CD4-positive, alpha-beta T cell (primary cell): ENCODE measurements around the gene MYCBP2. TPM values are rescaled to one million over a fixed set of nuclear protein-coding genes. Genes with fewer than 3 reads are reported as not detected.

Source experiments
- ATAC-seq: fragments of 200-7000 bp; cut with Tn5 transposase; one replicate; pipeline ENCODE4 v1.10.0; 2022; ENCODE audit warnings: mild to moderate bottlenecking; ENCODE audit not compliant: poor library complexity
- CTCF ChIA-PET: fragments of 350-600 bp; sonication (Branson Sonifier 250); formaldehyde crosslinking; loops from one replicate; lab custom pipeline; 2021; ENCODE audit warnings: antibody characterized with exemption, inconsistent platforms; lab: Charles Lee
- POLR2A ChIA-PET: fragments of 350-600 bp; sonication (Branson Sonifier 250); formaldehyde crosslinking; loops from one replicate; lab custom pipeline; 2021; ENCODE audit warnings: antibody characterized with exemption, inconsistent platforms; lab: Charles Lee
- DNase-seq, 14 experiments: peaks; one replicate each; pipeline ENCODE4 v3.0.0-alpha.2; 2013 to 2020; ENCODE audit warnings: mixed read lengths in 2 of 14
- H3K27ac ChIP-seq, 2 donors: one replicate each; pipeline versions ENCODE4 v1.5.1 to v1.7.0; 2013; ENCODE audit warnings: low read length in 2 of 2, low read depth in 1 of 2, mild to moderate bottlenecking in 1 of 2
- H3K27me3 ChIP-seq, 2 experiments: 1 replicate in 1 of 2; 2 replicates in 1 of 2; pipeline versions ENCODE4 v1.6.1 to v1.7.0; 2013; ENCODE audit warnings: low read length in 2 of 2, control low read depth in 1 of 2, mild to moderate bottlenecking in 1 of 2, moderate library complexity in 1 of 2; ENCODE audit not compliant: insufficient read depth in 2 of 2, control insufficient read depth in 1 of 2
- H3K36me3 ChIP-seq: one replicate; pipeline ENCODE4 v1.6.1; 2013; ENCODE audit warnings: low read length, control low read depth; ENCODE audit not compliant: insufficient read depth
- H3K4me1 ChIP-seq: one replicate; pipeline ENCODE4 v1.6.1; 2013; ENCODE audit warnings: low read length, control low read depth; ENCODE audit not compliant: insufficient read depth
- H3K4me3 ChIP-seq: one replicate; pipeline ENCODE4 v1.5.1; 2013; ENCODE audit warnings: mild to moderate bottlenecking, low read length, moderate library complexity
- H3K9me3 ChIP-seq, 2 experiments: 1 replicate in 1 of 2; 2 replicates in 1 of 2; pipeline versions ENCODE4 v1.6.1 to v1.7.0; 2013; ENCODE audit warnings: low read length in 2 of 2, mild to moderate bottlenecking in 2 of 2, control low read depth in 1 of 2, moderate library complexity in 1 of 2; ENCODE audit not compliant: control insufficient read depth in 1 of 2, insufficient read depth in 1 of 2
- H3K27ac Mint-ChIP-seq: one replicate; pipeline ENCODE4 v1.8.0; 2020; ENCODE audit warnings: mixed read lengths
- H3K27me3 Mint-ChIP-seq: one replicate; pipeline ENCODE4 v1.8.0; 2021; ENCODE audit warnings: mixed read lengths
- H3K36me3 Mint-ChIP-seq: one replicate; pipeline ENCODE4 v1.8.0; 2021; ENCODE audit warnings: low read depth, mixed read lengths
- H3K4me1 Mint-ChIP-seq: one replicate; pipeline ENCODE4 v1.8.0; 2021; ENCODE audit warnings: low read depth, mixed read lengths
- H3K4me3 Mint-ChIP-seq: one replicate; pipeline ENCODE4 v1.8.0; 2020; ENCODE audit warnings: mild to moderate bottlenecking, mixed read lengths
- H3K9me3 Mint-ChIP-seq: one replicate; pipeline ENCODE4 v1.8.0; 2020; ENCODE audit warnings: mixed read lengths
- intact Hi-C, 2 experiments: fragments of 100-400 bp; cut with DNase I in 1 of 2; cut with micrococcal nuclease in 1 of 2; formaldehyde crosslinking; loops; one replicate each; pipeline versions ENCODE4 v1.15.1 to v1.9.0; 2023 to 2025; cut with DNase I, micrococcal nuclease
- polyA plus RNA-seq, 2 donors: library from polyadenylated mRNA; unstranded; fragments of 120-200 nt; gene quantifications; one replicate each; pipeline ENCODE4 v1.2.1, GENCODE V29; 2013
- total RNA-seq, 174 experiments: library from RNA in 2 of 174; stranded (reverse) in 2 of 174; gene quantifications; one replicate each; pipeline ENCODE4 v1.2.3 and lab custom pipeline; 2021 to 2026
- TF ChIP-seq, protein P1 (sequence below): fragments of 200-600 bp; IDR thresholded peaks from one replicate; pipeline ENCODE4 v1.8.0; 2022; ENCODE audit warnings: antibody characterized with exemption, mild to moderate bottlenecking

Gene MYCBP2, protein sequence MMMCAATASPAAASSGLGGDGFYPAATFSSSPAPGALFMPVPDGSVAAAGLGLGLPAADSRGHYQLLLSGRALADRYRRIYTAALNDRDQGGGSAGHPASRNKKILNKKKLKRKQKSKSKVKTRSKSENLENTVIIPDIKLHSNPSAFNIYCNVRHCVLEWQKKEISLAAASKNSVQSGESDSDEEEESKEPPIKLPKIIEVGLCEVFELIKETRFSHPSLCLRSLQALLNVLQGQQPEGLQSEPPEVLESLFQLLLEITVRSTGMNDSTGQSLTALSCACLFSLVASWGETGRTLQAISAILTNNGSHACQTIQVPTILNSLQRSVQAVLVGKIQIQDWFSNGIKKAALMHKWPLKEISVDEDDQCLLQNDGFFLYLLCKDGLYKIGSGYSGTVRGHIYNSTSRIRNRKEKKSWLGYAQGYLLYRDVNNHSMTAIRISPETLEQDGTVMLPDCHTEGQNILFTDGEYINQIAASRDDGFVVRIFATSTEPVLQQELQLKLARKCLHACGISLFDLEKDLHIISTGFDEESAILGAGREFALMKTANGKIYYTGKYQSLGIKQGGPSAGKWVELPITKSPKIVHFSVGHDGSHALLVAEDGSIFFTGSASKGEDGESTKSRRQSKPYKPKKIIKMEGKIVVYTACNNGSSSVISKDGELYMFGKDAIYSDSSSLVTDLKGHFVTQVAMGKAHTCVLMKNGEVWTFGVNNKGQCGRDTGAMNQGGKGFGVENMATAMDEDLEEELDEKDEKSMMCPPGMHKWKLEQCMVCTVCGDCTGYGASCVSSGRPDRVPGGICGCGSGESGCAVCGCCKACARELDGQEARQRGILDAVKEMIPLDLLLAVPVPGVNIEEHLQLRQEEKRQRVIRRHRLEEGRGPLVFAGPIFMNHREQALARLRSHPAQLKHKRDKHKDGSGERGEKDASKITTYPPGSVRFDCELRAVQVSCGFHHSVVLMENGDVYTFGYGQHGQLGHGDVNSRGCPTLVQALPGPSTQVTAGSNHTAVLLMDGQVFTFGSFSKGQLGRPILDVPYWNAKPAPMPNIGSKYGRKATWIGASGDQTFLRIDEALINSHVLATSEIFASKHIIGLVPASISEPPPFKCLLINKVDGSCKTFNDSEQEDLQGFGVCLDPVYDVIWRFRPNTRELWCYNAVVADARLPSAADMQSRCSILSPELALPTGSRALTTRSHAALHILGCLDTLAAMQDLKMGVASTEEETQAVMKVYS (N-terminal part only)
- total RNA-seq (100 to 1,000 TPM; 116 to 119 TPM), total RNA-seq (lab: John Stamatoyannopoulos, UW) (171 to 760 (median 401) reads per million in 172 experiments)
- polyA plus RNA-seq (2013, experiment 1 of 2), result 152 TPM
- polyA plus RNA-seq (2013, experiment 2 of 2), result 132 TPM

GRCh38 chr13:77326905-77327604, at the start of gene MYCBP2:
Gene MYCBP2, minus strand, starts transcription at chr13:77327094. Its CDS starts 319 bp downstream, at chr13:77326775.
- Histone ChIP-seq H3K36me3 (no peaks in the 10 kb centered on the region), H3K4me3 (peak within 1 kb of the TSS; percentile 89), H3K9me3 (no peaks in the 10 kb centered on the region), H3K4me1 (peaks cover 18% of the 10 kb centered on the region), H3K27me3 (no peaks in the 10 kb centered on the region), H3K27ac (peak within 1 kb of the TSS; percentile 62 to 85)
- ChIA-PET CTCF (interaction anchor here (0.6 to 4.4 kb wide), 4 partner anchors 9 to 151 kb away, joined by 3 to 30 read pairs (median 4); no protein-coding TSS in a partner anchor), POLR2A (interaction anchor here (0.8 to 4.9 kb wide), 22 partner anchors 8 to 1566 kb away, joined by 3 to 53 read pairs (median 5); partner anchors contain the start of genes CLN5, FBXL3 and SLAIN1)
- intact Hi-C loops, result loop anchor here (2.0 to 10.0 kb wide), 12 partner anchors 35 to 1782 kb away; partner anchors contain the start of genes CLN5 (in 2 of the 2), FBXL3 (in 2 of the 2), OBI1 (in 1 of the 2) and SLAIN1 (in 1 of the 2)
- H3K4me1 Mint-ChIP-seq, result peaks cover 81% of the 10 kb centered on the region
- H3K36me3 Mint-ChIP-seq, result peaks cover 32% of the 10 kb centered on the region
- TF ChIP-seq, protein P1, sequence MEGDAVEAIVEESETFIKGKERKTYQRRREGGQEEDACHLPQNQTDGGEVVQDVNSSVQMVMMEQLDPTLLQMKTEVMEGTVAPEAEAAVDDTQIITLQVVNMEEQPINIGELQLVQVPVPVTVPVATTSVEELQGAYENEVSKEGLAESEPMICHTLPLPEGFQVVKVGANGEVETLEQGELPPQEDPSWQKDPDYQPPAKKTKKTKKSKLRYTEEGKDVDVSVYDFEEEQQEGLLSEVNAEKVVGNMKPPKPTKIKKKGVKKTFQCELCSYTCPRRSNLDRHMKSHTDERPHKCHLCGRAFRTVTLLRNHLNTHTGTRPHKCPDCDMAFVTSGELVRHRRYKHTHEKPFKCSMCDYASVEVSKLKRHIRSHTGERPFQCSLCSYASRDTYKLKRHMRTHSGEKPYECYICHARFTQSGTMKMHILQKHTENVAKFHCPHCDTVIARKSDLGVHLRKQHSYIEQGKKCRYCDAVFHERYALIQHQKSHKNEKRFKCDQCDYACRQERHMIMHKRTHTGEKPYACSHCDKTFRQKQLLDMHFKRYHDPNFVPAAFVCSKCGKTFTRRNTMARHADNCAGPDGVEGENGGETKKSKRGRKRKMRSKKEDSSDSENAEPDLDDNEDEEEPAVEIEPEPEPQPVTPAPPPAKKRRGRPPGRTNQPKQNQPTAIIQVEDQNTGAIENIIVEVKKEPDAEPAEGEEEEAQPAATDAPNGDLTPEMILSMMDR, result no peak
- peak; percentile 96 to 99 (median 97) for DNase-seq
- peak; percentile 66 for ATAC-seq
- H3K9me3 Mint-ChIP-seq, result no peaks in the 10 kb centered on the region
- no peaks in the 10 kb centered on the region for H3K27me3 Mint-ChIP-seq
- peak within 1 kb of the TSS; percentile 98 for H3K4me3 Mint-ChIP-seq
- peak within 1 kb of the TSS; percentile 91 for H3K27ac Mint-ChIP-seq

DNA sequence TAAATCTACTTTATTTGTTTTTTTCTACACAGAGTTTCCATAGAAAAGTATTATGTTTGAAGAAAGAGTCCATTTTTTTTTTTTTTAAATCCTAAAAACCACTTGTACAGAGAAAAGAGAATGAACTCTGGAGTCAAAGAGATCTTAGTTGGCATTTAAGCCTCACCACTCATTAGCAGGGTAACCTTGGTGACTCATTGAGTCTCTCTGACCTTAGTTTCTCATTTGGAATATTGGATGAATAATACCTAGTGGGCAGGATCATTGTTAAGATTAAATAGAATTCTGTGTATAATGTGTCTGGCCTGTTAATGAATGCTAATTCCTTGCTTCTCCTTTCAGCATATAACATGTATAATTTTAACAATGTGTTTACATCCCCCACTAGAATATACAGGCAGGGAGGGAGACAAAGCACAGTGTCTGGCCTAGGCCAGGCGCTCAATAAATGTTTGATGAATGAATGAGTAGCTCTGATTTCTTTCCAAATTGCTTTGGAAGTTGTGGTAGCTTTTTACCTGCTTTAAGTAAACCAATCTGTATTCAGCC, 48.7 kb upstream of the MYCBP2 start:
- no peak overlapping the region for H3K4me3 Mint-ChIP-seq
- H3K9me3 Mint-ChIP-seq, result no peaks in the 10 kb centered on the region
- H3K36me3 Mint-ChIP-seq, result no peaks in the 10 kb centered on the region
- TF ChIP-seq, protein P1, result no peak
- no peaks in the 10 kb centered on the region for H3K27me3 ChIP-seq
- no peak overlapping the region for H3K27ac Mint-ChIP-seq
- intact Hi-C loops, result no loop called here
- H3K36me3 ChIP-seq, result no peaks in the 10 kb centered on the region
- H3K4me1 Mint-ChIP-seq, result no peaks in the 10 kb centered on the region
- no peak overlapping the region for H3K27ac ChIP-seq
- no peaks in the 10 kb centered on the region for H3K9me3 ChIP-seq
- ChIA-PET CTCF (no interaction called here), POLR2A (no interaction called here)
- DNase-seq (no peak), ATAC-seq (no peak)
- H3K4me1 ChIP-seq, result no peaks in the 10 kb centered on the region
- no peaks in the 10 kb centered on the region for H3K27me3 Mint-ChIP-seq
- H3K4me3 ChIP-seq, result no peak overlapping the region
